ENCODE data around the gene MESD. TPM values are rescaled to one million over a fixed set of nuclear protein-coding genes. Genes with fewer than 3 reads are reported as not detected.

MESD gene
- total and polyA plus RNA-seq, 8 donors = 24.2 to 44.1 (median 42.7) TPM

DNA sequence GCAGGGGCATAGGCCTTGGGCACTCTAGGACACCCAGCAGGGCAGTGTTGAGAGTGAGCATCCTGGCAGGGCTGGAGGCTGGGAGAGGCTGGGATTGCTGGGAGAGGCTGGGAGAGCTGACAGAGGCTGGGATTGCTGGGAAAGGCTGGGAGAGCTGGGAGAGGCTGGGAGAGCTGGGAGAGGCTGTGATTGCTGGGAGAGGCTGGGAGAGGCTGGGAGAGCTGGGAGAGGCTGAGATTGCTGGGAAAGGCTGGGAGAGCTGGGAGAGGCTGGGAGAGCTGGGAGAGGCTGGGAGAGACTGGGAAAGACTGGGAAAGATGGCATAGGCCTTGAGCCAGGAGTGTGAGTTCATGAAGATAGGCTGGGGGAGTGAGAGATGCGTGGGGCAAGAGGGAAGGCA lies 77.8 kb downstream of the MESD start:
- no peak for DNase-seq
- no peak overlapping the region for H3K27ac ChIP-seq
- H3K4me3 ChIP-seq = no peak overlapping the region
- H3K4me1 ChIP-seq = no peaks in the 10 kb centered on the region
- TF ChIP-seq, protein P1, sequence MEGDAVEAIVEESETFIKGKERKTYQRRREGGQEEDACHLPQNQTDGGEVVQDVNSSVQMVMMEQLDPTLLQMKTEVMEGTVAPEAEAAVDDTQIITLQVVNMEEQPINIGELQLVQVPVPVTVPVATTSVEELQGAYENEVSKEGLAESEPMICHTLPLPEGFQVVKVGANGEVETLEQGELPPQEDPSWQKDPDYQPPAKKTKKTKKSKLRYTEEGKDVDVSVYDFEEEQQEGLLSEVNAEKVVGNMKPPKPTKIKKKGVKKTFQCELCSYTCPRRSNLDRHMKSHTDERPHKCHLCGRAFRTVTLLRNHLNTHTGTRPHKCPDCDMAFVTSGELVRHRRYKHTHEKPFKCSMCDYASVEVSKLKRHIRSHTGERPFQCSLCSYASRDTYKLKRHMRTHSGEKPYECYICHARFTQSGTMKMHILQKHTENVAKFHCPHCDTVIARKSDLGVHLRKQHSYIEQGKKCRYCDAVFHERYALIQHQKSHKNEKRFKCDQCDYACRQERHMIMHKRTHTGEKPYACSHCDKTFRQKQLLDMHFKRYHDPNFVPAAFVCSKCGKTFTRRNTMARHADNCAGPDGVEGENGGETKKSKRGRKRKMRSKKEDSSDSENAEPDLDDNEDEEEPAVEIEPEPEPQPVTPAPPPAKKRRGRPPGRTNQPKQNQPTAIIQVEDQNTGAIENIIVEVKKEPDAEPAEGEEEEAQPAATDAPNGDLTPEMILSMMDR (IDR thresholded peaks at IDR 0.05) = no peak
- intact Hi-C loops (cut with DNase I) = no loop called here
- ATAC-seq = no peak
- H3K36me3 ChIP-seq = peaks cover 0 to 31% of the 10 kb centered on the region in 2 donors
- no peaks in the 10 kb centered on the region for H3K27me3 ChIP-seq
- H3K9me3 ChIP-seq = no peaks in the 10 kb centered on the region

GRCh38 chr15:80906159-80906766 lies 83.4 kb downstream of the MESD start:
- H3K9me3 ChIP-seq = no peaks in the 10 kb centered on the region
- no peak overlapping the region for H3K4me3 ChIP-seq
- no peaks in the 10 kb centered on the region for H3K27me3 ChIP-seq
- no peak overlapping the region for H3K27ac ChIP-seq
- intact Hi-C loops (cut with DNase I) = no loop called here
- ATAC-seq (no peak), DNase-seq (no peak)
- TF ChIP-seq, protein P1 (IDR thresholded peaks at IDR 0.05) = no peak
- H3K36me3 ChIP-seq = peaks cover 0 to 44% of the 10 kb centered on the region in 2 donors
- no peaks in the 10 kb centered on the region for H3K4me1 ChIP-seq

DNA sequence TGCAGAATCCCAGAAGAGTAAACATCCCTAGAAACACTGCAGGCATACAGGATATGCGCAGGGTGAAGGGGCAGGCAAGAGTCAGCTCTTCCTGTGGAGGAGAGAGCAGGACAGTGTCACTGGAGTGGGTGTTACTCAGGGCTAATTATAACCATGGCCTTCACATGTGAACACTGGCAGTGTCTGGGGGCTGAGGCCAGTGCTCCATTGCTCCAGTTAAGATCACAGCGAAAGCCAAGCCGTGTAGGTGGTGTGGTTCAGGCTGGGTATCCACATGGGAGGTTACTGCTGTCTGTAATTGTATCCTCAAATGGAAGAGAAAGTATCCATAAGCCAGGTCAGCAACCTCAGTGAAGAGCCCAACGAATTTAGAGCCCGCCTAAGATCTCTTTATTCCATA lies 84.6 kb downstream of the MESD start:
- intact Hi-C loops (cut with DNase I) = no loop called here

GRCh38 chr15:80902298-80902801 lies 87.3 kb downstream of the MESD start:
- no peaks in the 10 kb centered on the region for H3K9me3 ChIP-seq
- intact Hi-C loops (cut with DNase I) = no loop called here
- no peak for ATAC-seq
- no peaks in the 10 kb centered on the region for H3K27me3 ChIP-seq
- peaks cover 0 to 31% of the 10 kb centered on the region in 2 donors for H3K36me3 ChIP-seq
- no peak overlapping the region for H3K27ac ChIP-seq
- no peak for DNase-seq
- no peak overlapping the region for H3K4me3 ChIP-seq
- no peaks in the 10 kb centered on the region for H3K4me1 ChIP-seq
- TF ChIP-seq, protein P1 (IDR thresholded peaks at IDR 0.05) = no peak

More for the DNA sequence above, 84.6 kb downstream of the MESD start:
- H3K27ac ChIP-seq = no peak overlapping the region
- no peaks in the 10 kb centered on the region for H3K9me3 ChIP-seq
- DNase-seq (no peak), ATAC-seq (no peak)
- no peaks in the 10 kb centered on the region for H3K4me1 ChIP-seq
- no peak overlapping the region for H3K4me3 ChIP-seq
- peaks cover 0 to 40% of the 10 kb centered on the region in 2 donors for H3K36me3 ChIP-seq
- H3K27me3 ChIP-seq = no peaks in the 10 kb centered on the region
- TF ChIP-seq, protein P1 (IDR thresholded peaks at IDR 0.05) = no peak

- ATAC-seq = no peak
- H3K36me3 ChIP-seq = peaks cover 0 to 28% of the 10 kb centered on the region in 2 donors
- intact Hi-C loops (cut with DNase I) = no loop called here
Observed at GRCh38 chr15:80898040-80898439, 91.6 kb downstream of the MESD start.

More at GRCh38 chr15:80898040-80898439, 91.6 kb downstream of the MESD start:
- H3K4me3 ChIP-seq = no peak overlapping the region
- H3K4me1 ChIP-seq = no peaks in the 10 kb centered on the region
- H3K27ac ChIP-seq = no peak overlapping the region
- TF ChIP-seq, protein P1 (IDR thresholded peaks at IDR 0.05) = no peak
- DNase-seq = no peak
- H3K9me3 ChIP-seq = no peaks in the 10 kb centered on the region
- no peaks in the 10 kb centered on the region for H3K27me3 ChIP-seq

Small RNA genes within 50 kb of the gene (microRNA-seq; reads per million reads assigned to microRNA genes)
- gene MIR4514 = 0 reads per million in 2 donors

Other genes with a start within 250 kb of the MESD start
- gene CEMIP, start 210.4 kb downstream of the MESD start, total RNA-seq = 10 to 100 TPM; 12.4 to 31.8 TPM
- 10 to 100 TPM; 13.9 to 31.3 (median 27.4) TPM for gene CEMIP, start 210.4 kb downstream of the MESD start, polyA plus RNA-seq (ENCODE audit: insufficient read length in 6 of 6)
- 10 to 100 TPM; 19.2 to 27.6 TPM for gene TLNRD1, start 11.1 kb upstream of the MESD start, total RNA-seq
- gene TLNRD1, start 11.1 kb upstream of the MESD start, polyA plus RNA-seq (ENCODE audit: insufficient read length in 6 of 6) = 10 to 100 TPM; 10.1 to 18.5 (median 15.7) TPM
- 1 to 10 TPM in 1 of 2 donors, under 1 TPM in 1; 0.64 to 1.9 TPM for gene CFAP161, start 144.5 kb upstream of the MESD start, total RNA-seq
- 10 to 100 TPM in 1 of 6 donors, 1 to 10 TPM in 5; 4.5 to 12.2 (median 6.8) TPM for gene CFAP161, start 144.5 kb upstream of the MESD start, polyA plus RNA-seq (ENCODE audit: insufficient read length in 6 of 6)
- gene IL16, start 207.1 kb upstream of the MESD start, total RNA-seq = 10 to 100 TPM; 22.0 to 34.3 TPM
- 10 to 100 TPM; 11.4 to 18.4 (median 13.6) TPM for gene IL16, start 207.1 kb upstream of the MESD start, polyA plus RNA-seq (ENCODE audit: insufficient read length in 6 of 6)